Measurements from ENCODE around the gene ERN1.

DNA sequence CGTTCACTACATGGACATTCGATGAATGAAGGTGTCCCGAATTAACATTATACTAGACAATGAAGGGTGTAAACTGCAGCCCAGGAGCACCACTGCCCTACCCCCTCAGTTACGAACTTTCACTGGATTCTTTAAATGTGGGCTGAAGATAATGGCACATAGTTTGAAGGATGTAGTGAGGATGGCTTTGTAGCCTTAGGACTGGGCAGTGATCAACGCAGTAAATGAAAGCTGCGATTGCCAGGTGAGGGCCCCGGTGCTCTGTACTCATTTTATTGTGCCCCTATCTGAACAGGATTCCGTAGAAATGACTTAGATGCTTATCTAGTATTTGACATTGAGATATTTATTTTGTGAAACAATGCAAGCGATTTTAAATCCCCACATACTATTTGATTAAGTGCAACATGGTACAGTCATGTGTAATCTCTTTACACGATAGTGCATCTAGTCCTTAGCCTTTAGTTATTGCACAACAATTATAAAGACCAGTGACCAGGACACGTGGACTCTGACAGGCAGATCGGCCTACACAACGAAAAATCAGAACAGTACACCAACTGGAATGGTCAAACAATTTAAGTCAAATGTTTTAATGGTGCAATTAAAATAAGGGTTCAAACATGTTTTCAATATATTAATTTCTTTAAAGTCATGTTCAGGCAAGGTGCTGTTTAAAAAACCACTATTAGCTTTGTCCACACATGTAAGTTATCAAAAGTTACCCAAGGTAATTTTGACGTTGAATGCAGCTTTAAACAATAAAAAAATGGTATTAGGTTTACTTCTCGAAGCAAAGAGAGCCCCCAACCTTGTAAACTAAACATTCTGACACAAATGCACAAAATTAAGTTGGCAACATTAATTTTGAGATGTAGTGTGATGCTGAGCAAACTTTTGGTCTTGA, 17.4 kb upstream of the ERN1 start:
- no peak for TF ChIP-seq CTCF (IDR thresholded peaks at IDR 0.05)
- no peak for TF ChIP-seq POLR2A (IDR thresholded peaks at IDR 0.05)
